Caco-2 (cell line): Measurements from ENCODE around the gene HSPG2. TPM values are rescaled to one million over a fixed set of nuclear protein-coding genes. Genes with fewer than 3 reads are reported as not detected.

ENCODE experiments used
- BruUV-seq: library from RNA; stranded (reverse); fragments of 400-500 nt; replicated peaks from 2 replicates; lab custom pipeline; 2021; lab: Mats Ljungman, UMichigan
- CTCF ChIA-PET: fragments of 300-600 bp; sonication (Branson Sonifier 250); formaldehyde crosslinking; loops from one replicate; lab custom pipeline; 2022; ENCODE audit warnings: antibody characterized with exemption; lab: Charles Lee
- POLR2A ChIA-PET: fragments of 300-600 bp; sonication (Branson Sonifier 250); formaldehyde crosslinking; loops from one replicate; lab custom pipeline; 2022; ENCODE audit warnings: antibody characterized with exemption; lab: Charles Lee
- DNase-seq, 2 experiments: peaks; one replicate each; pipeline versions ENCODE4 v3.0.0 to v3.0.0-alpha.2; 2020 to 2022
- H3K27me3 ChIP-seq: replicated peaks from 2 replicates; pipeline ENCODE4 v1.6.0; 2011; ENCODE audit warnings: low read length; ENCODE audit not compliant: control insufficient read depth, insufficient read depth
- H3K36me3 ChIP-seq: 2 replicates; pipeline ENCODE4 v1.5.1; 2011; ENCODE audit warnings: low read length; ENCODE audit not compliant: control insufficient read depth, insufficient read depth
- H3K4me1 ChIP-seq: fragments of 250-450 bp; sonication (Bioruptor Pico); 2 replicates; pipeline ENCODE4 v1.5.1; 2020; ENCODE audit warnings: mild to moderate bottlenecking
- H3K4me3 ChIP-seq: 2 replicates; pipeline ENCODE4 v1.5.1; 2011; ENCODE audit warnings: low read depth, mild to moderate bottlenecking, control low read depth, low read length
- H3K9me3 ChIP-seq: fragments of 250-450 bp; sonication (Bioruptor Pico); 2 replicates; pipeline ENCODE4 v1.5.1; 2020; ENCODE audit warnings: mild to moderate bottlenecking, moderate library complexity
- H3K27ac Mint-ChIP-seq: one replicate; pipeline ENCODE4 v1.8.0; 2022; ENCODE audit warnings: mixed read lengths; ENCODE audit not compliant: unreplicated experiment
- H3K27me3 Mint-ChIP-seq: one replicate; pipeline ENCODE4 v1.8.0; 2022; ENCODE audit warnings: mixed read lengths; ENCODE audit not compliant: insufficient read depth, unreplicated experiment
- H3K36me3 Mint-ChIP-seq: one replicate; pipeline ENCODE4 v1.8.0; 2022; ENCODE audit warnings: mild to moderate bottlenecking, mixed read lengths; ENCODE audit not compliant: insufficient read depth, unreplicated experiment
- H3K4me1 Mint-ChIP-seq: one replicate; pipeline ENCODE4 v1.8.0; 2022; ENCODE audit warnings: low read depth, mixed read lengths; ENCODE audit not compliant: unreplicated experiment
- H3K4me3 Mint-ChIP-seq: one replicate; pipeline ENCODE4 v1.8.0; 2022; ENCODE audit warnings: mild to moderate bottlenecking, moderate library complexity, mixed read lengths; ENCODE audit not compliant: unreplicated experiment
- H3K9me3 Mint-ChIP-seq: one replicate; pipeline ENCODE4 v1.8.0; 2022; ENCODE audit warnings: mixed read lengths; ENCODE audit not compliant: unreplicated experiment
- CTCF ChIP-seq, 2 experiments: fragments of 200-600 bp in 1 of 2; IDR thresholded peaks; 1 replicate in 1 of 2; 2 replicates in 1 of 2; pipeline versions ENCODE4 v1.5.1 to v1.8.0; 2011 to 2022; ENCODE audit warnings: antibody characterized with exemption in 1 of 2, control low read depth in 1 of 2, inconsistent platforms in 1 of 2, low read depth in 1 of 2, low read length in 1 of 2, mild to moderate bottlenecking in 1 of 2, moderate library complexity in 1 of 2; ENCODE audit not compliant: insufficient read depth in 1 of 2, severe bottlenecking in 1 of 2, unreplicated experiment in 1 of 2
- intact Hi-C: fragments of 100-400 bp; cut with micrococcal nuclease; formaldehyde crosslinking; loops from one replicate; pipeline ENCODE4 v1.10.0; 2022; ENCODE audit not compliant: unreplicated experiment
- total RNA-seq: library from RNA; stranded (reverse); gene quantifications from 2 replicates; pipeline ENCODE4 v1.2.3, GENCODE V29; 2022

HSPG2 gene
- total RNA-seq, 1 experiment from 2014 or later = 237 TPM

DNA sequence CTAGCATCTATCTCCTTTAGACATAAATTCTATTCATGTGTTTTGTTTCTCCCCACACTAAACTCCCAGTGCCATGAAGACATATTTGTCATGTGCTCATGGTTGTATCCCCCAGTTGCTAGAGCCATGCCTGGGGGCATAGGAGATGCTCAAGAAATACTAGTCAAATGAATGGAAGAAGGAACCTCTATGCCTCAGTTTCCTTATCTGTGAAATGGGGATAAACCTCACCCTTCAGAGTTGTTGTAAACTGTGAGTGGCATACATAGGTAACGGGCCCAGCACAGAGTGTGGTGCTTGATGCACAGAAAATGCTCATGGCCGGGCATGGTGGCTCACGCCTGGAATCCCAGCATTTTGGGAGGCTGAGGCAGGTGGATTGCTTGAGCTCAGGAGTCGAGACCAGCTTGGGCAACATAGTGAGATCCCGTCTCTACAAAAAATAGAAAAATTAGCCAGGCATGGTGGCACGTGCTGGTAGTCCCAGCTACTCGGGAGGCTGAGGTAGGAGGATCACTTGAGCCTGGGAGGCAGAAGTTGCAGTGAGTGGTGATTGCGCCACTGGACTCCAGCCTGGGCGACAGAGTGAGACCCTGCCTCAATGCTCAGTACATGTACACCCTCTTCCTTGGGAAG lies 116.4 kb downstream of the HSPG2 start:
- Histone ChIP-seq H3K4me3 (no peak overlapping the region), H3K4me1 (no peaks in the 10 kb centered on the region), H3K27me3 (no peaks in the 10 kb centered on the region), H3K36me3 (no peaks in the 10 kb centered on the region; the same call in 1 of the 2 replicates), H3K9me3 (no peaks in the 10 kb centered on the region)
- Mint-ChIP-seq H3K4me1 (no peaks in the 10 kb centered on the region), H3K27ac (no peak overlapping the region), H3K27me3 (no peaks in the 10 kb centered on the region), H3K4me3 (no peak overlapping the region), H3K36me3 (peaks cover 25% of the 10 kb centered on the region), H3K9me3 (no peaks in the 10 kb centered on the region)
- TF ChIP-seq CTCF (IDR thresholded peaks at IDR 0.05; ENCODE audit: insufficient read depth in 1 of 2, low read depth in 1 of 2, low read length in 1 of 2, severe bottlenecking in 1 of 2, unreplicated experiment in 1 of 2) = no peak
- ChIA-PET POLR2A (no interaction called here), CTCF (no interaction called here)
- intact Hi-C loops = no loop called here
- no TSS peak for BruUV-seq
- DNase-seq = no peak

- Mint-ChIP-seq H3K27me3 (no peaks in the 10 kb centered on the region), H3K9me3 (no peaks in the 10 kb centered on the region), H3K4me1 (no peaks in the 10 kb centered on the region), H3K4me3 (no peak overlapping the region), H3K27ac (no peak overlapping the region), H3K36me3 (peaks cover 27% of the 10 kb centered on the region)
- H3K4me3 ChIP-seq = no peak overlapping the region
- peak; percentile 36 to 59 for DNase-seq
- no peaks in the 10 kb centered on the region for H3K27me3 ChIP-seq
- H3K36me3 ChIP-seq = no peaks in the 10 kb centered on the region
- intact Hi-C loops = no loop called here
- BruUV-seq = no TSS peak
- no peak for TF ChIP-seq CTCF (IDR thresholded peaks at IDR 0.05; ENCODE audit: insufficient read depth in 1 of 2, low read depth in 1 of 2, low read length in 1 of 2, severe bottlenecking in 1 of 2, unreplicated experiment in 1 of 2)
- ChIA-PET POLR2A (no interaction called here), CTCF (no interaction called here)
- H3K9me3 ChIP-seq = no peaks in the 10 kb centered on the region
- no peaks in the 10 kb centered on the region for H3K4me1 ChIP-seq
These were observed 118.5 kb downstream of the HSPG2 start for GRCh38 chr1:21818656-21819055.

- CTCF ChIA-PET = no interaction called here
- intact Hi-C loops = no loop called here
- no peaks in the 10 kb centered on the region for H3K27me3 Mint-ChIP-seq
- no peak overlapping the region for H3K27ac Mint-ChIP-seq
- DNase-seq = peak; percentile 25 to 62
- H3K9me3 Mint-ChIP-seq = no peaks in the 10 kb centered on the region
- H3K36me3 Mint-ChIP-seq = peaks cover 24% of the 10 kb centered on the region
- Histone ChIP-seq H3K27me3 (no peaks in the 10 kb centered on the region), H3K36me3 (no peaks in the 10 kb centered on the region), H3K9me3 (no peaks in the 10 kb centered on the region), H3K4me1 (no peaks in the 10 kb centered on the region), H3K4me3 (no peak overlapping the region)
- BruUV-seq = no TSS peak
- POLR2A ChIA-PET = interaction anchor here (0.5 kb wide), 1 partner anchor 39 kb away, joined by 7 read pairs; no protein-coding TSS in a partner anchor
- no peak for TF ChIP-seq CTCF (IDR thresholded peaks at IDR 0.05; ENCODE audit: insufficient read depth in 1 of 2, low read depth in 1 of 2, low read length in 1 of 2, severe bottlenecking in 1 of 2, unreplicated experiment in 1 of 2)
- no peaks in the 10 kb centered on the region for H3K4me1 Mint-ChIP-seq
- no peak overlapping the region for H3K4me3 Mint-ChIP-seq
These were observed 120.4 kb downstream of the HSPG2 start for GRCh38 chr1:21816602-21817302.
